HG03025 (cell line): ENCODE results near the gene IQSEC1.

Experiments
- ATAC-seq: cut with Tn5 transposase; IDR thresholded peaks from one replicate; pipeline ENCODE4 v1.9.1; 2021; ENCODE audit warnings: mild to moderate bottlenecking, moderate library complexity; ENCODE audit not compliant: unreplicated experiment, low FRiP score

IQSEC1 gene

DNA sequence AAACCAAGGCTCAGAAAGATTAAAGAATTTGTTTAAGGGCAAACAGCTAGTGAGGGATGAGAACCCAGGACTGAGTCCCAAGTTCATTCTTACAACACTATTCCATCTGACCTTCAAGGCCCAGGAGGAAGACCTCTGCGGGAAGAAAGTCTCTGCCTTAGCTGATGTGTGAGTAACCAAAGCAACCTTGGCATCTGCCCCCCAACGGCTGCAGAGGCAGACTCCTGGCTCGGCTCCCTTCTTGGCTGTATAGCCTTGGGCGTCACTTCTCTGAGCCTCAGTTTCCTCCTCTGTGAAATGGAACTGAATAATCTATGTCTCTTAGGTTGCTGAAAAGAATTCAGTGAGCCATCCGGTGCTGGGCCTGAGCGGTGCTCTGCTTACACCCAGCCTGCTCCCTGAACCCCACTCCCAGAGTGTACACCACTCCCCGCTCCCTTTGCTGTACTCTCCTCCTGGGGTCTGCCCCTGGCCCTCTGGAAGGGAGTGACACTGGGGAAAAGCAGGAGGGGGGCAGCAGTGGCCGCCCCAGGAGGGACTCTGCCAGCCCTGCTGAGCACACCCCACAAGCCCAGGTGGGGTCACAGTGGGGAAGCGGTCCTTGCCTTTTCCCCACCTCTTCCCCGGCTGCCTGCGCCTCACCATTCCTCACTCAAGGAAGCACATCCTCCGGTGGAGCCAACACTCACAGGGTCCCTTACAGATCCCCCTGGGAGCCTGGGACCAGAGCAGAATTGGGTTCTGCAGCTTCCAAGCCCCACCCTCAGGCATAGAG, 97.3 kb downstream of the IQSEC1 start:
- no peak for ATAC-seq

GRCh38 chr3:12974819-12975218, 98.4 kb downstream of the IQSEC1 start:
- ATAC-seq = no peak

GRCh38 chr3:12974334-12974733, 98.9 kb downstream of the IQSEC1 start:
- no peak for ATAC-seq

- no peak for ATAC-seq
These were observed 99.4 kb downstream of the IQSEC1 start for GRCh38 chr3:12973827-12974226.

DNA sequence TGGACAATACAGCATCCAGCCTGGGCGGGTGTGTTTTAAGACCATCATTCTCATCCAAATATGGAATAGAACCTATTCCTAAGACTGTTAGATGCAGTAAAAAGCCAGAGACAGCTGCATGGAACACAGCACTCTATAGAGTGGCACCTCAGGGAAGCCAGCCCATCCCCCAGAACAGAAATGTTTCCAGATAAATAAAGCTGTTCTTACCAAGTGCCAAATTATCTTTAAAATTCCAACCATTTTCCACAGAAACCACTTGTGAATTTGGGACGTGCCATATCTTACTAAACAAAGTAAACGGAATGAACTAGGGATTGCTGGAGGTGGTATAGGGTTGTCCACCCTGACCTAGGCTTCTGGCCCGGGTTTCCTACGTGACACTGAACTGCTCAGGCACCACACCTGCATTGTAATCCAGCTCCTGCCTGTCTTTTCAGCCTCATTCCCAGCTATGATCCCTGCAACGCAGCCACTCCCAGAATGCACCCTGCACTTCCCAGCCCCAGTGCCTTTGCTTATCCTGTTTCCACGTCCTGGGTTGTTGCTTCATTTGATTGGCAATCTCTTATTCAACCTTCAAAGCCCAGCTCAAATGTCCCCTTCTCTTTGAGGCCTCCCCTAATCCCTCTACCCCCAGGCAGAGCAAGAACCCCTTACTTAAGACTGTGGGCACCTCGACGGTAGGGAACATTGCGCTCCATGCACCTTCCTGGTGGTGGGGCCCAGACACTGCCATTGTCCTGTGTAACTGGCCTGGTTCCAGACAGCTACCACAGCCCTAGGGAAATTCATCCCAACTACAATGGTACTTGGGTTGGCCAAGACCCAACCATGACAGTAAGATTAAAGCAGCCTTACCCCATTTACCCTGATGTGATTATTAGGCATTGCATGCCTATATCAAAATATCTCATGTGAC, 100.2 kb downstream of the IQSEC1 start:
- no peak for ATAC-seq

DNA sequence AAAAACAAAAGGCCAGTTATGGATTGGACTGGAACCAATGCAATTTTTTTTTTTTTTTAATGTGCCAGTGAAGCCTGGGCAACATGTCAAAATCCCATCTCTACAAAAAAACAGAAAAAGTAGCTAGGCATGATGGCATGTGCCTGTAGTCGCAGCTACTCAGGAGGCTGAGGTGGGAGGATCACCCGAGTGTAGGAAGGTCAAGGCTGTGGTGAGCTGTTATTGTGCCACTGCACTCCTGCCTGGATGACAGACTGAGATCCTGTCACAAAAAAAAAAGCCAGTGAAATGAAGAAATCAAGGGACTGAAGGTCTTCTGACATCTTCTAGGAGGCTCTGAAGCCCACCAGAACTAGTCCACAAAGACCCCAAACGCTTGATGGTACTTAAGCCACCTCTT, 101.2 kb downstream of the IQSEC1 start:
- ATAC-seq = no peak

DNA sequence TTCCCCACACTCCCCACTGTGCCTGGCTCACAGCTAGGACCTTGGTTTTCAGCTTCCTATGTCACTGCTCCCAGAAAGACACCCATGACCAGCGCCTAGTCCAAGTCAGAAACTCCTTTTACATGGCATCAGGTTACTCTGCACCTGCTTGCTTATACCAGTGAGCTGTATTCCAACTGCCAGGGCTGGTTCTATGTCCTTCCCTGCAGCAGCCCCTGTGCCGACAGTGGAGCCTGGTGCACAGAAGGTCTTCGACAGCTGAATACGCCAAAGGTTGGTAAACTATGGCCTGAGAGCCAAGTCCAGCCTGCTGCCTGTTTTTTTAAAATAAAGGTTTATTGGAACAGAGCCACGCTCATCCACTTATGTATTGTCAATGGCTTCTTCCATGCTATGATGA, 102.5 kb downstream of the IQSEC1 start:
- no peak for ATAC-seq

- no peak for ATAC-seq
These were observed 103.7 kb downstream of the IQSEC1 start for GRCh38 chr3:12969486-12969885.

DNA sequence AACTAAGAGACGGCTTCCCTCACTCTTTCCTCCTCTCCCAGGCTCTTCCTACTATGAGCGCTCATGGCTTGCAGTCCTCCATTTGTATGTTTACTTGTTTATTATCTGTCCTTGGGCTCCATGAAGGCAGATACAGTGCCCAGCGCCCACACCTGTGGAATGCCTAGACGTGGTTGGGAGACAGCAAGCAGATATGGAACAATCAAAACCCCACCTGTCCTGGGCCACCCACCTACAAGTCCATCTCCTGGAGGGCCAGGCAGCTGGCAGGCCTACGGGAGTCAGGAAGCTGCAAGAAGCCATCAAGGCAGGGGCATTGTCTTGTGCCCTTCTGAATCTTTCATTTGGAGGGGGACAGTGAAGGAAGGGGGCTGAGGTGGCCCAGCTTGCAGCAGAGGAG, 104.7 kb downstream of the IQSEC1 start:
- no peak for ATAC-seq

DNA sequence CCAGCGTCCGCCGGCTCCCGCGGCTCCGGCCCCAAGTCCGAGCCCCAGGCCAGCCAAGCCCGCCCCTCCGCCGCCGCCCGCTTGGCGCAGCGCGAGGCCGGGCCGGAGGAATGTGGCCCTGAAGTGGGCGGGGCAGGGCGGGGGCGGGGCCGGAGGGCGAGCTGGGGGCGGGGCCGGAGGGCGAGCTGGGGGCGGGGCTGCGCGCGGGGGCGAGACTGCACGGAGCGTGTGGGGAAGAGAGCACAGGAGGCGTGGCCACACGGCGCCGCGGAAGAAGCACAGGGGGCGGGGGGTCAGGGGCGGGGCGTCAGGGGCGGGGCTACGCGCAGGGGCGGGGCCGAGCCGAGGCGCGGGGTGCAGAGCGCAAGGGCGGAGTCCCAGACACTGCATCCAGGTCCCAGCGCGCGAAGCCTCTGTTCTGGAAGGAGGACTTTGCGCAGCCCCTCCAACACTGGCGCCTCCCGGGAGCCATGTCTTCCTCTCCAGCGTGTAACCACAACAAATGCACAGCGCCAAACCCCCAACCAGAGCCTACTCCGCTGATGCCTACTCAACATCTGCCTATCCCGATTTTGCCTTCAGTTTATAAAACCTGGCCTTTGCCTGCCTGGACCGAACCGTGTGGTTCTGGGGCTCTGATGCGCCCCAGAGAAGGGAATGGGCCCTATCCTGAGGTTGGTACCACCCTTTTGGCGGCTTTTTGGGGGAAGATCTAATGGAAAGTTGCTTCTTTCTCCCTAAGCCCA, 105.5 kb downstream of the IQSEC1 start:
- ATAC-seq = peak; percentile 69

DNA sequence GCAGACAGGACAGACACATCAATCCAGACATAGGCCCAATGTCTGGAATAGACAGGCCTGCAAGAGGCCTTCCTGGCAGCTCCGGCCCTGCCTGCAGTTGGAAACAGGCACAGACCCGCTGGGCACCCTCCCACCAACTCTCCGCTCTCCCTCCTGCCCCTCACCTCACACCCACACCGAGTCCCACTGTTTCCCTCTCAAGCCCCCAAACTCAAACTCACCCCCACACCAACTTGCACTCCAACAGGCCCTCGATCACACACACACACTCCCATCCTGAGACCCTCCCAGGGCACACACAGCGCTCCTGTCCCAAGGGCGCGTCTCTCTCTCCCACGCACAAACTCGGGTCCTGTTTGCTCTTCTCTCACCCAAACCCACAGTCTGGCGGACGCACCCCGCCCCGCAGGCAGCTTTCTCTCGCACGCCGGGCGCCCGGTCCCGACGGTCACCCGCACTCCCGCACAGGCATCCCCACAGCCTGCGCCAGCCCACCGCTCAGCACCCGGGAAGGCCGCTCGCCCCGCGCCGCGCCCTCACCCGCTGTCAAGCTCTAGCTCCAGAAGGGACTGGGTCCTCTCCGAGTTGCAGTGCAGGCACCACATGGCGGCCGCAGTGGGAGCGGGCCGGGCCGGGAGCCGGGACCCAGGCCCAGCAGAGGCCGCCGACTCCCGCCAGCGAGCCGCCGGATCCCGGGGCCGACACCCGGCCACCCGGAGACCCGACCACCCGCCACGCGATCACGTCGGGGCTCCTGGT, 106.2 kb downstream of the IQSEC1 start:
- peak; percentile 15 for ATAC-seq

DNA sequence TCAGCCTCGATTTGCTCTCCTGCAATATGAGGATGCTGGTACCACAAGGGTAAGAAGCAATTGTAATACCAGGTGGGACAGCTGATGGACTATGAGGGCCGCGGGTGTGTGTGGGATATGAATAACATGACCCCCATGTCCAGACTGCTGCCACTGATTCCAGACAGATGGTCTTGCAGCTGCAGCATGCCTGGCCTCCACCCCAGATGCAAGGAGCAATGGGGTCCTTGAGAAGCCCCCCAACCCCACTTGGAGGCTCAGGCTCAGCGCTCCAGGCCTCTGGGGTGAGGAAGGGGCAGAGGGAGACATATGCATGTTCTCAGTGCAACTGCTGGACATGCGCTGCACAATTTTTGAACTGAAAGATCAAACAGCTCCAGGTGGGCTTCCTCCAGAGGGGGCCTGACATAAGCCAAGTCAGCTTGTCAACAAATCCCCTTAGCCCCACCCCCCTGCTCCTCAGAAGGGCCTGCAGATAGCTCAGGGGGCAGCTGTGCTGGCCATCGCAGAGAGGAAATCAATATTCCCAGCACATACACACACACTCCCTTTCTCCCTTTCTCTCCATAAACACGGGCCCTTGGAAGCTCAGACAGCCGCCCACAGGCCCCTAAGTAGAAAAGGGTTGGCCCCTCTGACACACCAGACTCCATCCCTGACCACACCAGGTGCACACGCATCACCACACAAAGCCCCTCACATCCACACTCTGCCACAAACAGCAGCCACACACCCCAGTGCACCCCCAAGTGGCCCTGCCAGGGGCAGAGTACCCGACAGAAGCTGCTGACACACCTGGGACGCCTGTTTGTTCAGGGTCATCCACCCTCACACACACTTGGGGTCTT, 107.0 kb downstream of the IQSEC1 start:
- no peak for ATAC-seq

- ATAC-seq = no peak
These were observed 108.3 kb downstream of the IQSEC1 start for GRCh38 chr3:12964711-12965612.

DNA sequence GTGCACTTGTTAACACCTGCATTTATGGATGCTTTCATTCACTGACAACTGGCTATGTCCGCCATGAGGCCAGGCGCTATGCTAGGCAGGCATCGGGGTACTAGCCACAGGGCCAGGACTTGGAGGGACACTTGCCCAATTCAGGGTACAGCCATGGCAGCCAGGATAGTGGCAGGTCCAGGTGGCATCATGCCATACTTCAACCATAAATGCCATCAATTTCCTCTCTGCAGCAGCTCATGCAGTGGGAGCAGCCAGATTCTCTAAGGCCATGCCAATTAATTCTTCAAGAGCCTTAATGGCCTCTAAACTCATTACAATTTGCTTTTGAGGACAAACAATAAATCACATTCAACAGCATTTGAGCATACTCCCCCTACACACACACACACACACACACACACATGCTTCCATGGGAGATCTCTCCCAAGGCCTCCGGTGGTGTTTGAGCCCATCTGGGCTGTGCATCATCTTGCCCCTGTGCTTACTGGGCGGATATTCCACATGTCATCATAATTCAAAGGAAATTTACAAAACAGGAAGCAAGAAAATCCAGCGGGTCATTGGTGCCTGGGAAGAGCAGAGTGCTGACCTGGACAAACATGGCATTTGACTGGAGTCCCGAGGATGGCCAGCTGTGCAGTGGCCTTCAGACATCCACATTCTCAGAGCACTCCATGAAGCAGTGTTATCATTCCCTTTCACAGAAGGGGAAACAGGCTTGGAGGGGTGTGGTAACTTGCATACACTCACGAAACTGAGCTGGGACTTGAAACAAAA, 109.1 kb downstream of the IQSEC1 start:
- ATAC-seq = no peak

DNA sequence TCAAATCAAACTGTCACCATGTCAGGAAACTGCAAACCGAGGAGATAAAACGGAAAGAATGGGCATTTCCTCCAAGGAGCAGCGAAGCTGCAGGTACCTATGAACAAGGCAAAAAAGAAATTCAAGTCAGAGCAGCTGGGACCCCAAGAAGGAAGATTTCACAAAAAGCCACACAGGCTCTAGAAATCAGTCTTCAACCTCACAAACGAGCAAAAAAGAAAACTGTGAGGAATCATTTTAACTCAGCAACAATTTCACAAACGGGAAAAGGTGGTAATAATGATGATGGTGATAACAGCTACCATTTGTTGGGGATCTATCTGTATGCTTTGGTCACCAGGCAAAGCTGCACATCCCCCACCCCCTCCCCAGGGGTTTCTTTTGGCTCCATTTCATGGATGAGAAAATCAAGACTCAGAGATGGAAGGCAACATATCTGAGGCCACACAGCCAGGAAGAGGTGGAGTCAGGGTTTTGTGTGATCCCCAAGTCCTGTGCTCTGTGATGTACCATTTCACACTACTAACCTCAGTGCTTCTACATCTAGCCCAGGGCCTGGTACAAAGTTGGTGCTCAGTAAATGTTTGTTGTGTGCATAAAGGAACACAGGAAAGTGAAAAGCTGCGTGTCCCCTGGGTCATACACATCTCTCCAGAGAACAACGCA, 109.9 kb downstream of the IQSEC1 start:
- ATAC-seq = no peak

DNA sequence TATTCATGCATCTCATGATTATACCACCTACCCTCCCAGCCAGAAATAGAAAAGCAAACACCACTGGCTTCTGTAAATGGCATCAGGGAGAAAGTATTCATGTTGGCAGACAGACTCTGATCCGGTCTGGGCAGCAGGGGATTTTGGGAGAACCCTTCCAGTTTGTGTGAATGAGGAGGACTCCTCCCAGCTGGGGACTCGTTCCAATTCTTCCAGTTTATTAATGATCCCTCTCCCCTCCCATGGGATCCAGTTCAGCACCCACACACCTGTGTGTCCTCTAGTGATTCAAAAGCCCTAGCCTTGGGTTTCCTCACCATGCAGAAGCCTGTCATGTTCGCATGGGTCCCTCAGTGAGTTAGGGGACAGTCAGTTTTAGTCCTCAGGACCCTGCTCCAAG, 110.9 kb downstream of the IQSEC1 start:
- ATAC-seq = no peak

- no peak for ATAC-seq
These were observed 111.6 kb downstream of the IQSEC1 start for GRCh38 chr3:12961697-12962036.
